Psoas muscle (tissue), 8 donors: ENCODE measurements around the gene ZAR1L. TPM values are rescaled to one million over a fixed set of nuclear protein-coding genes. Genes with fewer than 3 reads are reported as not detected.
A peak's percentile ranks its signal among the peaks of the same experiment; 100 is the strongest.

Experiments
- ATAC-seq, 4 donors: fragments of 200-7000 bp; cut with Tn5 transposase; one replicate each; pipeline ENCODE4 v1.9.1; 2020; ENCODE audit warnings: moderate library complexity in 3 of 4, mild to moderate bottlenecking in 2 of 4
- DNase-seq, 2 donors: peaks; one replicate each; pipeline ENCODE4 v3.0.0-alpha.2; 2020
- H3K27ac ChIP-seq: fragments of 200-600 bp; one replicate; pipeline ENCODE4 v1.8.0; 2022
- H3K27me3 ChIP-seq, 3 donors: fragments of 200-600 bp in 1 of 3; one replicate each; pipeline versions ENCODE4 v1.6.1 to v1.8.0; 2013 to 2022; ENCODE audit warnings: low read length in 2 of 3, mild to moderate bottlenecking in 2 of 3, moderate library complexity in 1 of 3; ENCODE audit not compliant: insufficient read depth in 3 of 3
- H3K36me3 ChIP-seq, 2 donors: fragments of 200-600 bp in 1 of 2; one replicate each; pipeline versions ENCODE4 v1.6.1 to v1.8.0; 2013 to 2022; ENCODE audit warnings: low read depth in 1 of 2, mild to moderate bottlenecking in 1 of 2, moderate library complexity in 1 of 2; ENCODE audit not compliant: insufficient read depth in 1 of 2
- H3K4me1 ChIP-seq: fragments of 200-600 bp; one replicate; pipeline ENCODE4 v1.8.0; 2022
- H3K4me3 ChIP-seq: fragments of 200-600 bp; one replicate; pipeline ENCODE4 v1.8.0; 2022; ENCODE audit warnings: mild to moderate bottlenecking
- H3K9me3 ChIP-seq: fragments of 200-600 bp; one replicate; pipeline ENCODE4 v1.8.0; 2022
- WGBS, 3 donors: extraction: QIAGEN DNeasy Blood & Tissue Kit; methylation state at CpG; one replicate each; pipeline versions ENCODE4 v1.1.6 to v1.1.7; 2013; 5-methylcytosine and 5-hydroxymethylcytosine counted together
- intact Hi-C, 2 donors: fragments of 100-400 bp; cut with DNase I; formaldehyde crosslinking; loops; one replicate each; pipeline versions ENCODE4 v1.11.0 to v1.14.2; 2022
- polyA plus RNA-seq, 3 donors: library from polyadenylated mRNA; stranded (reverse); fragments of 200-250 nt; gene quantifications; one replicate each; pipeline ENCODE4 v1.2.3, GENCODE V29; 2013
- total RNA-seq, 4 donors: library from RNA; stranded (reverse); fragmentation: NEBNext Ultra II Directional in 2 of 4; extraction: Animal tissue kit (Norgen Biotek cat#: 25700) in 2 of 4; gene quantifications; one replicate each; pipeline versions ENCODE4 v1.2.1 to v1.2.4, GENCODE V29; 2021 to 2023
- TF ChIP-seq, protein P1 (sequence below): fragments of 200-600 bp; IDR thresholded peaks from one replicate; pipeline ENCODE4 v1.8.0; 2022; ENCODE audit warnings: antibody characterized with exemption
- donor health status: healthy with polysubstance abuse.
- donor health status: DM: no; HTN: no; CAD: no; lungs with moderate emphysema.
- donor health status: Bipolar disorder and iron deficiency.
- donor health status: healthy.
- donor health status: DM: yes; HTN: yes; CAD: no.
- donor health status: DM: no; HTN: no; CAD: no.
- donor health status: DM: no; HTN: no; CAD: no.
- donor health status: DM: yes; HTN: yes; CAD: no.

ZAR1L gene
- total and polyA plus RNA-seq, 7 donors, result not detected

DNA sequence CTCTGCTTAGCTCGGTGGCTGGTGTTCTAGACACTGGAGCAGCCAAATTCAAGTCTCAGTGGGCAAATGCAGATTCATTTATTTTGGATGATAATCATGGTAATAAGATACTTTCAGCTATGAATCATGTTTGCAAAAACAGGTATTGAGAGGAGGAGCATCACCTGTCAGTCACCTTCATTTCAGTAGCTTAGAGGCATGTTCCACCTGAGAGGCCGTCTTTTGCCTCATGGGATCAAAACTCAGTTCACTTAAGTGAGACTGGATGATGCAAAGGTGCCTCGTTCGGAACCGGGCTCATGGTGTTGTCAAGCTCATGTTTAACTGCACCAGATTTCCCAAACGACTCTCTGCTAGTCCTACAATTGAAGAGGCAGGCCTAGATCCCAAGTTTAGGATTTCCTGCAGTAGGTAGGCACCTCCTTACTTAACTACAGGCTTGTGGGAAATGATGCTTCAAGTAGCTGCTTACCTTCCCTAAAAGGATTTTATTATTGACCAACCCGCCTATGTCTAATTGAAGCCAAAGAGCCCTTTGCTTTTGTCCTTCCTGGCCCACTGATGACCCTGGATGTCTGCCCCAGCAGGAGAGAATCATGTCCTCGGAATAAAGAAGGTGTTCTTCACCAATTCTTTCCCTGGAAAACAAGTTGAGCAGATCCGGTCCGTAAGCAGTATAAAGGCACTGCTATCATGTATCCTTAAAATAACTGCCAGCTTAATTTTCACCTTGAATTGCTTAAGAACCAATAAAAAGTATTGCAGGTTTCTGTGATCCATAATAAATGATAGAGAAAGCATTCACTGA lies 60.0 kb downstream of the ZAR1L start:
- H3K4me3 ChIP-seq, result peak overlapping the region; percentile 58
- TF ChIP-seq, protein P1, sequence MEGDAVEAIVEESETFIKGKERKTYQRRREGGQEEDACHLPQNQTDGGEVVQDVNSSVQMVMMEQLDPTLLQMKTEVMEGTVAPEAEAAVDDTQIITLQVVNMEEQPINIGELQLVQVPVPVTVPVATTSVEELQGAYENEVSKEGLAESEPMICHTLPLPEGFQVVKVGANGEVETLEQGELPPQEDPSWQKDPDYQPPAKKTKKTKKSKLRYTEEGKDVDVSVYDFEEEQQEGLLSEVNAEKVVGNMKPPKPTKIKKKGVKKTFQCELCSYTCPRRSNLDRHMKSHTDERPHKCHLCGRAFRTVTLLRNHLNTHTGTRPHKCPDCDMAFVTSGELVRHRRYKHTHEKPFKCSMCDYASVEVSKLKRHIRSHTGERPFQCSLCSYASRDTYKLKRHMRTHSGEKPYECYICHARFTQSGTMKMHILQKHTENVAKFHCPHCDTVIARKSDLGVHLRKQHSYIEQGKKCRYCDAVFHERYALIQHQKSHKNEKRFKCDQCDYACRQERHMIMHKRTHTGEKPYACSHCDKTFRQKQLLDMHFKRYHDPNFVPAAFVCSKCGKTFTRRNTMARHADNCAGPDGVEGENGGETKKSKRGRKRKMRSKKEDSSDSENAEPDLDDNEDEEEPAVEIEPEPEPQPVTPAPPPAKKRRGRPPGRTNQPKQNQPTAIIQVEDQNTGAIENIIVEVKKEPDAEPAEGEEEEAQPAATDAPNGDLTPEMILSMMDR, result no peak
- peak overlapping the region; percentile 71 for H3K27ac ChIP-seq
- peaks cover 16% of the 10 kb centered on the region for H3K4me1 ChIP-seq
- no peaks in the 10 kb centered on the region for H3K27me3 ChIP-seq
- DNase-seq (no peak), ATAC-seq (no peak)
- intact Hi-C loops, result no loop called here
- peaks cover 0 to 21% of the 10 kb centered on the region in 2 donors for H3K36me3 ChIP-seq
- no peaks in the 10 kb centered on the region for H3K9me3 ChIP-seq
- 57 to 62% (median 61%) methylated on average over 10 of the region's 10 CpGs for WGBS, 3 donors

DNA sequence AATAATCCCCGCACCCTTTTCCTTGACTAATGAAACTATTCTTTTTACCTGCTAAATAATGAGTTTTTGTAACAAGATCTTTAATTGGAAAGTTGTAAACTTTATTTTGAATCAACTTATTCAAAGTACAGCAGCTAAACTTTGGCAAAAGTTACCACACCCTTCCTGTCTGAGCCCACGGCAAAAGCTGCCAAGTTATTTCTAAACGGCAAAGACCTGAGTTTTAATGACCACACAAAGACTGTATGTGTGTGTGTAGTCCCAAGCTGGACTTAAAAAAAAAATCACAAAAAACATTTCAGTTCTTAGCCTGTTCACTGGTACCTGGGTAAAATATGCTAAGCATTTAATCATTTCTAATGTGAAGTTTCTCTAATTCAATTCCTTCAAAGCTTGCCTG lies 60.7 kb downstream of the ZAR1L start:
- Histone ChIP-seq H3K27me3 (no peaks in the 10 kb centered on the region), H3K9me3 (no peaks in the 10 kb centered on the region), H3K36me3 (peaks cover 0 to 28% of the 10 kb centered on the region in 2 donors), H3K4me3 (peak overlapping the region; percentile 58), H3K27ac (peak overlapping the region; percentile 71), H3K4me1 (peaks cover 16% of the 10 kb centered on the region)
- intact Hi-C loops, result no loop called here
- WGBS, 3 donors, result 32 to 40% (median 37%) methylated on average over 3 of the region's 3 CpGs
- DNase-seq (no peak), ATAC-seq (peak in 1 of 4 donors; percentile 47)
- TF ChIP-seq, protein P1, result no peak

DNA sequence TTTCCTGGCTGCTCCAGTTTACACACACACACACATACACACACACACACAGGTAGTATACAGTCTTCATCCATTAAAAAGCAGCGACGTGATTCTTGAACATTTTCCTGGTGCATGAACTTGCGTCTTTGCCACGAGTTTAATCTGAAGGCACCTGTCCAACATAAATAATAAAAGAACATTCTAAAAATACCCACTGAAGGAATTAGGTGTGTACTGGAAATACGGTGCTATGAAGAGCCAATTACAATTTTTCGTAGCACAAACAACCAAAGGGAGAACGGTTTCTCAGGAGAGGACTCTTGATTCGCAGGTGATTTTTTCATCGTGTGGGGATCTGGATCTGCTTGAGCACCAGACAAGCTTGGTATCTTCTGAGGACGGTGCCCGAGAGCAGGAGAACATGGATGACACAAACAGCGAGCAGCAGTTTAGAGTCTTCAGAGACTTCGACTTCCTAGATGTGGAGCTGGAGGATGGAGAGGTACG lies 61.2 kb downstream of the ZAR1L start:
- TF ChIP-seq, protein P1, result no peak
- H3K4me1 ChIP-seq, result peaks cover 16% of the 10 kb centered on the region
- peak; percentile 40 to 69 (median 49) for ATAC-seq
- no peaks in the 10 kb centered on the region for H3K27me3 ChIP-seq
- H3K36me3 ChIP-seq, result peaks cover 0 to 30% of the 10 kb centered on the region in 2 donors
- H3K9me3 ChIP-seq, result no peaks in the 10 kb centered on the region
- 41 to 44% (median 42%) methylated on average over 14 of the region's 14 CpGs for WGBS, 3 donors
- intact Hi-C loops, result no loop called here
- DNase-seq, result no peak
- H3K4me3 ChIP-seq, result peak overlapping the region; percentile 58
- peak overlapping the region; percentile 71 for H3K27ac ChIP-seq

Other genes starting within 250 kb of the ZAR1L start
- gene BRCA2, start 145 bp upstream of the ZAR1L start, total RNA-seq, result under 1 TPM; 0.11 to 0.34 (median 0.20) TPM
- under 1 TPM; 0.01 to 0.09 (median 0.07) TPM for gene BRCA2, start 145 bp upstream of the ZAR1L start, polyA plus RNA-seq
- 1 to 10 TPM; 2.7 to 7.3 (median 4.8) TPM for gene N4BP2L1, start 112.8 kb upstream of the ZAR1L start, total RNA-seq
- 1 to 10 TPM; 2.7 to 3.9 (median 3.4) TPM for gene N4BP2L1, start 112.8 kb upstream of the ZAR1L start, polyA plus RNA-seq
- 100 to 1,000 TPM; 102 to 153 (median 132) TPM for gene N4BP2L2, start 223.4 kb upstream of the ZAR1L start, total RNA-seq
- gene N4BP2L2, start 223.4 kb upstream of the ZAR1L start, polyA plus RNA-seq, result 10 to 100 TPM; 23.6 to 77.3 (median 48.5) TPM